SK-N-SH (cell line): ENCODE data around the gene APEH. TPM values are rescaled to one million over a fixed set of nuclear protein-coding genes. Genes with fewer than 3 reads are reported as not detected.

Experiments used
- CTCF ChIA-PET: fragments of 300-600, 350-600 bp; formaldehyde crosslinking; extraction: SDS; loops from one replicate; lab custom pipeline; 2021; lab: Yijun Ruan, JAX
- POLR2A ChIA-PET: fragments of 350-600 bp; sonication (Branson Sonifier 250); formaldehyde crosslinking; extraction: SDS; loops from one replicate; lab custom pipeline; 2020; ENCODE audit warnings: antibody characterized with exemption, inconsistent platforms; lab: Yijun Ruan, JAX
- DNase-seq: peaks from one replicate; pipeline ENCODE4 v3.0.0; 2012
- H2AFZ ChIP-seq: fragments of 200-600 bp; sonication (generic); 2 replicates; pipeline ENCODE4 v1.8.1; 2016; ENCODE audit warnings: antibody characterized with exemption, mild to moderate bottlenecking, low read depth
- H3F3A ChIP-seq: fragments of 200-600 bp; sonication (generic); replicated peaks from 2 replicates; pipeline ENCODE3; 2016; ENCODE audit warnings: antibody characterized with exemption, mild to moderate bottlenecking; ENCODE audit not compliant: insufficient read depth
- H3K27ac ChIP-seq, 2 experiments: fragments of 200-500 bp in 1 of 2; fragments of 200-600 bp in 1 of 2; sonication (Bioruptor generic) in 1 of 2; sonication (generic), shearing (Covaris generic) in 1 of 2; 2 replicates each; pipeline versions ENCODE4 v1.5.1 to v1.6.1; 2014 to 2016; ENCODE audit warnings: low read depth in 2 of 2, inconsistent platforms in 1 of 2, low read length in 1 of 2, mild to moderate bottlenecking in 1 of 2, mixed read lengths in 1 of 2
- H3K27me3 ChIP-seq: fragments of 200-600 bp; sonication (generic), shearing (Covaris generic); 2 replicates; pipeline ENCODE4 v1.6.1; 2016; ENCODE audit warnings: mixed run types; ENCODE audit not compliant: insufficient read depth
- H3K36me3 ChIP-seq, 2 experiments: fragments of 200-500 bp in 1 of 2; fragments of 200-600 bp in 1 of 2; sonication (Bioruptor generic) in 1 of 2; sonication (generic) in 1 of 2; replicated peaks in 1 of 2; 2 replicates each; pipeline versions ENCODE3 to v1.5.1; 2014 to 2016; ENCODE audit warnings: low read length in 1 of 2, mild to moderate bottlenecking in 1 of 2; ENCODE audit not compliant: insufficient read depth in 2 of 2, control insufficient read depth in 1 of 2
- H3K4me1 ChIP-seq, 2 experiments: fragments of 200-500 bp in 1 of 2; fragments of 200-600 bp in 1 of 2; sonication (Bioruptor generic) in 1 of 2; sonication (generic), shearing (Covaris generic) in 1 of 2; 2 replicates each; pipeline versions ENCODE4 v1.5.1 to v1.6.1; 2014 to 2016; ENCODE audit warnings: low read depth in 1 of 2, low read length in 1 of 2, mixed run types in 1 of 2; ENCODE audit not compliant: insufficient read depth in 2 of 2, control insufficient read depth in 1 of 2
- H3K4me2 ChIP-seq: fragments of 200-600 bp; sonication (generic), shearing (Covaris generic); 2 replicates; pipeline ENCODE4 v1.6.1; 2017; ENCODE audit warnings: mixed run types
- H3K4me3 ChIP-seq, 2 experiments: fragments of 200-500 bp in 1 of 2; fragments of 200-600 bp in 1 of 2; sonication (Bioruptor generic) in 1 of 2; sonication (generic), shearing (Covaris generic) in 1 of 2; 2 replicates each; pipeline versions ENCODE4 v1.5.1 to v1.8.1; 2014 to 2016; ENCODE audit warnings: low read depth in 2 of 2, inconsistent platforms in 1 of 2, low read length in 1 of 2, mild to moderate bottlenecking in 1 of 2, mixed read lengths in 1 of 2, moderate library complexity in 1 of 2
- H3K79me2 ChIP-seq: fragments of 200-600 bp; sonication (generic); 2 replicates; pipeline ENCODE4 v1.8.1; 2017; ENCODE audit warnings: mild to moderate bottlenecking; ENCODE audit not compliant: insufficient read depth
- H3K9ac ChIP-seq: fragments of 200-600 bp; sonication (generic); 2 replicates; pipeline ENCODE4 v1.6.1; 2017; ENCODE audit warnings: mixed run types
- H3K9me2 ChIP-seq: fragments of 200-600 bp; sonication (generic); 2 replicates; pipeline ENCODE4 v1.6.1; 2017; ENCODE audit warnings: mixed run types
- H3K9me3 ChIP-seq: fragments of 200-600 bp; sonication (generic); 2 replicates; pipeline ENCODE4 v1.6.1; 2017; ENCODE audit warnings: mixed run types, mild to moderate bottlenecking, moderate library complexity
- H4K20me1 ChIP-seq: fragments of 200-600 bp; sonication (generic); 2 replicates; pipeline ENCODE4 v1.6.1; 2017; ENCODE audit warnings: mild to moderate bottlenecking, mixed run types; ENCODE audit not compliant: insufficient read depth
- EP300 ChIP-seq, 2 experiments: IDR thresholded peaks; 2 replicates each; pipeline versions ENCODE4 v1.4.0 to v1.6.1; 2012; ENCODE audit warnings: borderline replicate concordance in 1 of 2, low read depth in 1 of 2, low read length in 1 of 2
- EZH2phosphoT487 ChIP-seq: fragments of 200-600 bp; sonication (generic); IDR thresholded peaks from 2 replicates; pipeline ENCODE4 v1.6.1; 2017; ENCODE audit warnings: low read depth, mixed run types, mild to moderate bottlenecking, antibody characterized with exemption, moderate library complexity, borderline replicate concordance
- FOXM1 ChIP-seq: IDR thresholded peaks from 2 replicates; pipeline ENCODE4 v1.4.0; 2012; ENCODE audit warnings: low read depth, mild to moderate bottlenecking
- GATA2 ChIP-seq: sonication (generic); formaldehyde crosslinking; IDR thresholded peaks from 2 replicates; pipeline ENCODE4 v1.5.0; 2020; ENCODE audit warnings: mild to moderate bottlenecking, missing genetic modification reagents
- IRF3 ChIP-seq: fragments of 150-350 bp; IDR thresholded peaks from 2 replicates; pipeline ENCODE4 v1.6.1; 2016; ENCODE audit warnings: mild to moderate bottlenecking, low read depth, low read length
- JUND ChIP-seq: IDR thresholded peaks from 2 replicates; pipeline ENCODE4 v1.4.0; 2012
- MXI1 ChIP-seq: IDR thresholded peaks from 2 replicates; pipeline ENCODE4 v1.6.1; 2012; ENCODE audit warnings: mild to moderate bottlenecking, low read depth, low read length, improper control_type of control experiment
- NFIC ChIP-seq: IDR thresholded peaks from 2 replicates; pipeline ENCODE4 v1.4.0; 2012; ENCODE audit warnings: borderline replicate concordance
- POLR2AphosphoS5 ChIP-seq: IDR thresholded peaks from 2 replicates; pipeline ENCODE4 v1.6.1; 2012; ENCODE audit warnings: low read depth, low read length
- RFX5 ChIP-seq: IDR thresholded peaks from 2 replicates; pipeline ENCODE4 v1.6.1; 2012; ENCODE audit warnings: mild to moderate bottlenecking, improper control_type of control experiment, low read length
- RXRA ChIP-seq: IDR thresholded peaks from 2 replicates; pipeline ENCODE4 v1.4.0; 2012; ENCODE audit warnings: low read depth, mild to moderate bottlenecking, borderline replicate concordance
- SIN3A ChIP-seq: IDR thresholded peaks from 2 replicates; pipeline ENCODE4 v1.6.1; 2012; ENCODE audit warnings: low read depth, mild to moderate bottlenecking, low read length, moderate library complexity, borderline replicate concordance
- SMC3 ChIP-seq: IDR thresholded peaks from 2 replicates; pipeline ENCODE4 v1.6.1; 2012; ENCODE audit warnings: low read depth, low read length, improper control_type of control experiment
- TCF12 ChIP-seq: IDR thresholded peaks from 2 replicates; pipeline ENCODE4 v1.4.0; 2012
- TEAD4 ChIP-seq: IDR thresholded peaks from 2 replicates; pipeline ENCODE4 v1.4.0; 2012; ENCODE audit warnings: mild to moderate bottlenecking, borderline replicate concordance; ENCODE audit not compliant: insufficient read depth
- WGBS: methylation state at CpG from one replicate; pipeline ENCODE4 v1.1.6; 2017; ENCODE audit warnings: low lambda C conversion rate; 5-methylcytosine and 5-hydroxymethylcytosine counted together
- polyA plus RNA-seq, 3 experiments: library from polyadenylated mRNA; depleted of rRNA; stranded (reverse); fragments of >200 nt; gene quantifications; 2 replicates each; pipeline ENCODE4 v1.2.3, GENCODE V29; 2012
- TF ChIP-seq, protein P1 (sequence below): fragments of 150-350 bp; IDR thresholded peaks from 2 replicates; pipeline ENCODE4 v1.6.1; 2017; ENCODE audit warnings: antibody characterized with exemption, low read length, low read depth, borderline replicate concordance
- TF ChIP-seq, protein P2 (sequence below): fragments of 200-600 bp; sonication (generic); IDR thresholded peaks from 2 replicates; pipeline ENCODE4 v1.6.1; 2017; ENCODE audit warnings: antibody characterized with exemption, mild to moderate bottlenecking, moderate library complexity

Gene APEH
- polyA plus RNA-seq, 1 of the 3 experiments (the other 2 are of a cell fraction) = 112 TPM

- H3F3A ChIP-seq = no peaks in the 10 kb centered on the region
- no peak overlapping the region for H3K4me2 ChIP-seq
- CTCF ChIA-PET = interaction anchor here (3.1 to 5.3 kb wide), 2 partner anchors 7 to 125 kb away, joined by 20 to 57 read pairs; no protein-coding TSS in a partner anchor
- H4K20me1 ChIP-seq = no peaks in the 10 kb centered on the region
- H3K9ac ChIP-seq = no peak overlapping the region
- 60% methylated on average over 3 of the region's 11 CpGs for WGBS
- no peaks in the 10 kb centered on the region for H3K27me3 ChIP-seq
- H3K79me2 ChIP-seq = no peaks in the 10 kb centered on the region
- no peaks in the 10 kb centered on the region for H3K36me3 ChIP-seq
- H3K9me3 ChIP-seq = no peaks in the 10 kb centered on the region
- no peaks in the 10 kb centered on the region for H3K9me2 ChIP-seq
- POLR2A ChIA-PET = no interaction called here
- no peak overlapping the region for H3K4me3 ChIP-seq
- H2AFZ ChIP-seq = no peak overlapping the region
- DNase-seq = no peak
- TF ChIP-seq FOXM1 (no peak), SMC3 (no peak)
- H3K4me1 ChIP-seq = peaks cover 0 to 4% of the 10 kb centered on the region in 2 experiments; a peak in 1 of 4 replicates
- no peak overlapping the region; a peak in 1 of 4 replicates for H3K27ac ChIP-seq
Measured at GRCh38 chr3:49664300-49664699, 9.9 kb upstream of the APEH start.

DNA sequence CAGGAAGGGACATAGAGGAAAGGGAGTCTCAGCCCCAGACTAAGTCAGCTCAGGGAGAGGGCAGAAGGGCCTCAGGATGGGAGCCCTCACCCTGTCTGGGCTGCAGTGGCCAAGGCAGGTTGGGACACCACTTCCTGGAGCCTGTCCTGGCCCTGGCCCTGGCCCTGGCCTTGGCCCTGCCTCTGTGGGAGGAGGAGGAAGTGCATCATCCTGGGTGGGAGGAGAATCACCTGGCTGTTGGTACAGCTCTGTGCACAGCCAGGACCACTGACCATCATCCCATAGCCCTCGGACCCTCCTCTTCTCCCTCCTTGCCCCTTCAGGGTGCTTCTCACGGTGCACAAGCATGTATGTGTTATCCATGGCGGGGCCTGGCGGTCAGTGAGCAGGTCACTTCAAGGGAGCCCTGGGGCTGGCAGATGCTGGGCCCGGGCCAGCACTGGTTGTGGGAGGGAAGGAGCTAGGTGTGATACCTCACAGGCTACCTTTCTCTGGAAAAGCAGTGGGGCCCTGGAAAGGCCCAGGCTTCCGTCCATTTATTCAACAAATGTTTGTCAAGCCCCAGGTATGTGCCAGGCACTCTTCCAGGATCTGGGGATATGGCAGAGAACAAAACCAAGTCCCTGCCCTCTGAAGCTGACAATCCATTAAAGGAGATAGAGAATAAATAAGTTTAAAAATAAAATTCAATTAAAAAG lies 8.2 kb upstream of the APEH start:
- no peaks in the 10 kb centered on the region for H3K79me2 ChIP-seq
- H2AFZ ChIP-seq = no peak overlapping the region
- H4K20me1 ChIP-seq = no peaks in the 10 kb centered on the region
- H3K4me2 ChIP-seq = no peak overlapping the region
- no peak overlapping the region for H3K4me3 ChIP-seq
- no peaks in the 10 kb centered on the region for H3K36me3 ChIP-seq
- no peak overlapping the region for H3K27ac ChIP-seq
- no peaks in the 10 kb centered on the region for H3K27me3 ChIP-seq
- 95% methylated on average over 6 of the region's 6 CpGs for WGBS
- no peaks in the 10 kb centered on the region for H3K9me3 ChIP-seq
- POLR2A ChIA-PET = interaction anchor here (0.9 to 1.6 kb wide), 2 partner anchors 11 to 111 kb away, joined by 3 read pairs; partner anchors contain the start of gene BSN
- TF ChIP-seq TEAD4 (no peak), RFX5 (no peak), EP300 (IDR thresholded peaks at IDR 0.05; ENCODE audit: borderline replicate concordance in 1 of 2, low read depth in 1 of 2, low read length in 1 of 2) (no peak), MXI1 (no peak), GATA2 (CRISPR knock-in tag) (no peak), TCF12 (no peak), EZH2phosphoT487 (no peak), RXRA (no peak), SMC3 (no peak), IRF3 (no peak), NFIC (no peak), SIN3A (no peak), FOXM1 (no peak), JUND (no peak), POLR2AphosphoS5 (no peak)
- TF ChIP-seq, protein P1, sequence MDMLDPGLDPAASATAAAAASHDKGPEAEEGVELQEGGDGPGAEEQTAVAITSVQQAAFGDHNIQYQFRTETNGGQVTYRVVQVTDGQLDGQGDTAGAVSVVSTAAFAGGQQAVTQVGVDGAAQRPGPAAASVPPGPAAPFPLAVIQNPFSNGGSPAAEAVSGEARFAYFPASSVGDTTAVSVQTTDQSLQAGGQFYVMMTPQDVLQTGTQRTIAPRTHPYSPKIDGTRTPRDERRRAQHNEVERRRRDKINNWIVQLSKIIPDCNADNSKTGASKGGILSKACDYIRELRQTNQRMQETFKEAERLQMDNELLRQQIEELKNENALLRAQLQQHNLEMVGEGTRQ = no peak
- TF ChIP-seq, protein P2, sequence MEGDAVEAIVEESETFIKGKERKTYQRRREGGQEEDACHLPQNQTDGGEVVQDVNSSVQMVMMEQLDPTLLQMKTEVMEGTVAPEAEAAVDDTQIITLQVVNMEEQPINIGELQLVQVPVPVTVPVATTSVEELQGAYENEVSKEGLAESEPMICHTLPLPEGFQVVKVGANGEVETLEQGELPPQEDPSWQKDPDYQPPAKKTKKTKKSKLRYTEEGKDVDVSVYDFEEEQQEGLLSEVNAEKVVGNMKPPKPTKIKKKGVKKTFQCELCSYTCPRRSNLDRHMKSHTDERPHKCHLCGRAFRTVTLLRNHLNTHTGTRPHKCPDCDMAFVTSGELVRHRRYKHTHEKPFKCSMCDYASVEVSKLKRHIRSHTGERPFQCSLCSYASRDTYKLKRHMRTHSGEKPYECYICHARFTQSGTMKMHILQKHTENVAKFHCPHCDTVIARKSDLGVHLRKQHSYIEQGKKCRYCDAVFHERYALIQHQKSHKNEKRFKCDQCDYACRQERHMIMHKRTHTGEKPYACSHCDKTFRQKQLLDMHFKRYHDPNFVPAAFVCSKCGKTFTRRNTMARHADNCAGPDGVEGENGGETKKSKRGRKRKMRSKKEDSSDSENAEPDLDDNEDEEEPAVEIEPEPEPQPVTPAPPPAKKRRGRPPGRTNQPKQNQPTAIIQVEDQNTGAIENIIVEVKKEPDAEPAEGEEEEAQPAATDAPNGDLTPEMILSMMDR = no peak
- H3K9me2 ChIP-seq = no peaks in the 10 kb centered on the region
- CTCF ChIA-PET = interaction anchor here (0.8 to 5.3 kb wide), 4 partner anchors 36 to 217 kb away, joined by 3 to 57 read pairs (median 3); no protein-coding TSS in a partner anchor
- H3F3A ChIP-seq = no peaks in the 10 kb centered on the region
- DNase-seq = no peak
- peaks cover 0 to 4% of the 10 kb centered on the region in 2 experiments; a peak in 1 of 4 replicates for H3K4me1 ChIP-seq
- no peak overlapping the region for H3K9ac ChIP-seq
